Aorta (tissue), 5 donors: Measurements from ENCODE around the gene GLRA1. TPM values are rescaled to one million over a fixed set of nuclear protein-coding genes. Genes with fewer than 3 reads are reported as not detected.
"Not testable (repeated sequence)": the region's sequence is repeated elsewhere in the genome, so short reads cannot be mapped to it uniquely, and the experiment has no call there.

ENCODE experiments used
- ATAC-seq: fragments of 200-7000 bp; cut with Tn5 transposase; one replicate; pipeline ENCODE4 v1.9.1; 2022; ENCODE audit warnings: moderate library complexity; ENCODE audit not compliant: low FRiP score
- DNase-seq, 2 donors: peaks; one replicate each; pipeline ENCODE4 v3.0.0-alpha.2; 2020
- H3K27ac ChIP-seq, 2 donors: one replicate each; pipeline ENCODE4 v1.5.1; 2013; ENCODE audit warnings: low read length in 2 of 2, mild to moderate bottlenecking in 2 of 2, moderate library complexity in 2 of 2, control low read depth in 1 of 2, inconsistent platforms in 1 of 2, low read depth in 1 of 2
- H3K27me3 ChIP-seq, 2 donors: one replicate each; pipeline ENCODE4 v1.6.1; 2013; ENCODE audit warnings: control low read depth in 1 of 2, low read length in 1 of 2, mild to moderate bottlenecking in 1 of 2, moderate library complexity in 1 of 2; ENCODE audit not compliant: insufficient read depth in 2 of 2, control insufficient read depth in 1 of 2
- H3K36me3 ChIP-seq, 2 donors: one replicate each; pipeline ENCODE4 v1.6.1; 2013; ENCODE audit warnings: control low read depth in 1 of 2, low read length in 1 of 2, mild to moderate bottlenecking in 1 of 2; ENCODE audit not compliant: insufficient read depth in 2 of 2, control insufficient read depth in 1 of 2
- H3K4me1 ChIP-seq, 2 donors: one replicate each; pipeline ENCODE4 v1.6.1; 2013; ENCODE audit warnings: low read length in 2 of 2, control low read depth in 1 of 2, mild to moderate bottlenecking in 1 of 2, moderate library complexity in 1 of 2; ENCODE audit not compliant: insufficient read depth in 2 of 2, control insufficient read depth in 1 of 2
- H3K4me3 ChIP-seq, 2 donors: one replicate each; pipeline ENCODE4 v1.5.1; 2013; ENCODE audit warnings: low read length in 2 of 2, control low read depth in 1 of 2, mild to moderate bottlenecking in 1 of 2
- H3K9me3 ChIP-seq: one replicate; pipeline ENCODE4 v1.6.1; 2013; ENCODE audit warnings: mild to moderate bottlenecking, low read length; ENCODE audit not compliant: control insufficient read depth
- WGBS, 2 donors: extraction: QIAGEN DNeasy Blood & Tissue Kit; methylation state at CpG; one replicate each; pipeline ENCODE4 v1.1.7; 2013; 5-methylcytosine and 5-hydroxymethylcytosine counted together
- intact Hi-C, 2 donors: fragments of 100-400 bp; cut with DNase I; formaldehyde crosslinking; loops; one replicate each; pipeline versions ENCODE4 v1.14.2 to v1.15.0; 2022
- polyA plus RNA-seq, 2 donors: library from polyadenylated mRNA; stranded (reverse); fragments of 200-250 nt; gene quantifications; one replicate each; pipeline ENCODE4 v1.2.3, GENCODE V29; 2013
- total RNA-seq, 2 donors: library from RNA; stranded (reverse); fragmentation: NEBNext Ultra II Directional; extraction: Animal tissue kit (Norgen Biotek cat#: 25700); gene quantifications; one replicate each; pipeline ENCODE4 v1.2.1, GENCODE V29; 2021
- donor health status: healthy with polysubstance abuse.
- donor health status: Bipolar disorder and iron deficiency.
- donor health status: DM: no; HTN: no; CAD: no.
- donor health status: DM: no; HTN: no; CAD: no.
- donor health status: DM: yes; HTN: yes; CAD: no.

The GLRA1 gene
- total and polyA plus RNA-seq, 4 donors, result not detected

DNA sequence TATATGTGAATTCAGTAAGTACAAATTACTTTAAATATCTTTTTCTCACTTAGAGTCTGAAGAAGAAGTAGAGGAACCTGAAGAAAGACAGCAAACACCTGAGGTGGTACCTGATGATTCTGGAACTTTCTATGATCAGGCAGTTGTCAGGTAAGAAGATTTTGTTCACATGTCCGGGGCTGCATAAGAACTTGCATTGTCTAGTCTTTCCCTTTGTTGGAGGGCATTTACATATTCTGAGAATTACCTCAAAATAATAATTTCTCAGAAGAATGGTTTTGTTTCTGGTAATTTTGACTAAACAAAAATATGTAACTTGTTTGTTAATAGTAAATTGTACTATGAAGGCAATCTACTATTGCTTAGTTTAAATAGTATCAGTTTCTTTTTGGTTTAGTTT lies 129.2 kb downstream of the GLRA1 start:
- WGBS, 2 donors, result 85 to 96% methylated on average over 1 of the region's 1 CpG
- no peak overlapping the region for H3K4me3 ChIP-seq
- ATAC-seq, result no peak

DNA sequence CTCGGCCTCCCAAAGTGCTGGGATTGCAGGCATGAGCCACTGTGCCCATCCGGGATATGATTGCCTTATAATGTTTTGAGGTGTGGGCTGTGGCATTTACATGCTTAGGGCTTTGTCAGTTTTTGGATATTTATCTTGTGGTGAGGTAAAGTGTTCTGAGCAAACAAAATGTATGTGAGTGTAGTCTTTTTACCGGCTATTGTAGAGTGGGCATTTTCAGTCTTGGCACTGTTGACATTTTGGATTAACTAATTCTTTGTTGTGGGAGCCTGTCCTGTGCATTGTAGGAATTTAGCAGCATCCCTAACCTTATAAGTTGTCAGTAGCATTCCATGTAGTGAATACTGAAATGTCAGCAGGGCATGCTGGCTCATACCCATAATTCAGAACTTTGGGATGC lies 131.3 kb downstream of the GLRA1 start:
- 91 to 94% methylated on average over 3 of the region's 3 CpGs for WGBS, 2 donors
- H3K27me3 ChIP-seq, result no peaks in the 10 kb centered on the region

More for the DNA sequence above, 129.2 kb downstream of the GLRA1 start:
- no peak for DNase-seq
- intact Hi-C loops, result no loop called here
- Histone ChIP-seq H3K27ac (no peak overlapping the region), H3K36me3 (peaks cover 7% of the 10 kb centered on the region in 2 donors), H3K9me3 (no peaks in the 10 kb centered on the region), H3K27me3 (no peaks in the 10 kb centered on the region), H3K4me1 (no peaks in the 10 kb centered on the region)

DNA sequence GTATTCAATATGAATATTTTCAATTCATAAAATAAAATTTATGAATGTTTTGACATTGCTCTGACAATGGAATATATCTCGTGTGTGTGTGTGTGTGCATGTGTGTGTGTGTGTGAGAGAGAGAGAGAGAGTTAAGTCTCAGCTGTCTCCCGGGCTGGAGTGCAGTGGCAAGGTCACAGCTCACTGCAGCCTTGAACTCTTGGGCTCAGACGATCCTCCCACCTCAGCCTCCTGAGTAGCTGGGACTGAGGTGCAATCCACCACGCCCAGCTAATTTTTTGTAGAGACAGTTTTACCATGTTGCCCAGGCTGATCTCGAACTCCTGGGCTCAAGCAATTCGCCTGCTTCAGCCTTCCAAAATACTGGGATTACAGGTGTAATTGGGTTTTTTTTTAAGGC lies 136.8 kb downstream of the GLRA1 start:
- H3K36me3 ChIP-seq, result no peaks in the 10 kb centered on the region
- H3K9me3 ChIP-seq, result no peaks in the 10 kb centered on the region
- H3K4me3 ChIP-seq, result no peak overlapping the region
- 81 to 85% methylated on average over 6 of the region's 6 CpGs for WGBS, 2 donors
- H3K4me1 ChIP-seq, result no peaks in the 10 kb centered on the region
- DNase-seq (no peak), ATAC-seq (no peak)
- intact Hi-C loops, result no loop called here
- no peak overlapping the region for H3K27ac ChIP-seq
- no peaks in the 10 kb centered on the region for H3K27me3 ChIP-seq

More for the DNA sequence above, 131.3 kb downstream of the GLRA1 start:
- H3K9me3 ChIP-seq, result no peaks in the 10 kb centered on the region
- DNase-seq, result no peak
- H3K36me3 ChIP-seq, result peaks cover 4 to 5% of the 10 kb centered on the region in 2 donors
- no peaks in the 10 kb centered on the region for H3K4me1 ChIP-seq
- no peak overlapping the region for H3K27ac ChIP-seq
- intact Hi-C loops, result no loop called here
- no peak for ATAC-seq
- H3K4me3 ChIP-seq, result no peak overlapping the region

DNA sequence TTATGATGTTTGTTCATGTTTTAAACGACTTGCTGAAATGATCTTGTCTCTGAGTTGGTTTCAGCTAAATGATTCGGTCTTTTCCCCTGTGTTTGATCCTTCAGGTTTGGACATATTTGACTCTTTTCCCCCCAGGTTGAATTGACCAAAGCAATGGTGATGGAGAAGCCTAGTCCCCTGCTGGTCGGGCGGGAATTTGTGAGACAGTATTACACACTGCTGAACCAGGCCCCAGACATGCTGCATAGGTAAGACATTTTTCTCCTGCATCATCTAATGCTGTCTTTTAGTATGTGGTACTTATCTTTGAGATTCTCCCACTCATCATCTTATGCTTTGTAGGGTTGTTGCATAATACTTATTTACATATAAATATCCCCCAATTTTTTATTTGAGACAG lies 138.2 kb downstream of the GLRA1 start:
- H3K4me3 ChIP-seq, result no peak overlapping the region
- intact Hi-C loops, result no loop called here
- H3K36me3 ChIP-seq, result no peaks in the 10 kb centered on the region
- H3K27ac ChIP-seq, result no peak overlapping the region
- H3K9me3 ChIP-seq, result no peaks in the 10 kb centered on the region
- DNase-seq (no peak), ATAC-seq (no peak)
- H3K4me1 ChIP-seq, result no peaks in the 10 kb centered on the region
- no peaks in the 10 kb centered on the region for H3K27me3 ChIP-seq
- 84 to 87% methylated on average over 4 of the region's 4 CpGs for WGBS, 2 donors

DNA sequence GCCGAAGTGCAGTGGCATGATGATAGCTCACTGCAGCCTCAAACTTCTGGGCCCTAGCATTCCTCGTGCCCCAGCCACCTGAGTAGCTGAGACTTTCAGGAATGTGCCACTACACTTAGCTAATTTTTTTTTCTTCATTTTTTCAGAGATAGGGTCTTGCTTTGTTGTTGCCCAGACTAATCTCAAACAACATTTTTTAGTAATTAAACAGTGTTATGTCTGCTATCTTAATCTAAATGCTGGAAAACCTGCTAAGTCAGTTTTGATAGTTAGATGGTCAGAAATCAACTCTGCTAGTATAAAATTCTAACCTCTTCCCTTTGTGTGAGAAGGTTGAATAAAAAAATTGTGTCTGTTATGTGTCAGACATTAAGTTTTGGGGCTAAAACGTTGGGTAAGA lies 140.5 kb downstream of the GLRA1 start:
- no peaks in the 10 kb centered on the region for H3K4me1 ChIP-seq
- no peaks in the 10 kb centered on the region for H3K36me3 ChIP-seq
- intact Hi-C loops, result no loop called here
- ATAC-seq (no peak), DNase-seq (no peak)
- WGBS, 2 donors, result 60 to 65% methylated on average over 3 of the region's 3 CpGs
- H3K27me3 ChIP-seq, result no peaks in the 10 kb centered on the region
- H3K4me3 ChIP-seq, result no peak overlapping the region
- no peaks in the 10 kb centered on the region for H3K9me3 ChIP-seq
- no peak overlapping the region for H3K27ac ChIP-seq

DNA sequence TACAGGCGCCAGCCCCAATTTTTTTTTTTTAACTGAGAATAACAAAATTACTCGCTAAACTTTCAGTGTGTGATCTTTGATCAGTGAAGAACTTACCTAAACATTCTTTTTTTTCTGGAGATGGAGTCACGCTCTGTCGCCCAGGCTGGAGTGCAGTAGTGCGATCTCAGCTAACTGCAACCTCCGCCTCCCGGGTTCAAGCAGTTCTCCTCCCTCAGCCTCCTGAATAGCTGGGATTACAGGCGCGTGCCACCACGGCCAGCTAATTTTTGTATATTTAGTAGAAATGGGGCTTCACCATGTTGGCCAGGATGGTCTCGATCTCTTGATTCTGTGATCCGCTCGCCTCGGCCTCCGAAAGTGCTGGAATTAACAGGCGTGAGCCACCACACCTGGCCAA lies 141.0 kb downstream of the GLRA1 start:
- 96% methylated on average over 16 of the region's 16 CpGs for WGBS, 2 donors
- H3K36me3 ChIP-seq, H3K27ac ChIP-seq, DNase-seq, H3K4me3 ChIP-seq, H3K9me3 ChIP-seq, H3K4me1 ChIP-seq, intact Hi-C loops, H3K27me3 ChIP-seq, ATAC-seq: not testable (repeated sequence)

DNA sequence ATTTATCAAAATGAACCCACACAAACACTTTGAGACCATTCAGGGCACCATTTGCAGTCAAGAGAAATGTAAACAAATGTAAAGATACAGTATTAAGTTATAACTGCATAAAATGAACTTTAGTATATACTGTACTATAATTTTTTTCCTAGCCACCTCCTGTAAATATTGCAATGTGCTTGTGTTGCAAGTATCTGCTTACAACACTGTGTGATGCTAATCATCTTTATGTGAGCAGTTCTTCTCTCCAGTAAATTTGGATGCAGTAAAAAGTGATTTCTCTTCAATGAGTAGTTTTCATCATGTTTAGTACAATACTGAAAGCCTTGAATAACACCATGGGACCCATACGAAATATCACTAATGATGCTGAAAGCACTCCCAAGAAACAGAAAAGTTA lies 143.4 kb downstream of the GLRA1 start:
- DNase-seq, result no peak
- Histone ChIP-seq H3K4me3 (no peak overlapping the region), H3K4me1 (no peaks in the 10 kb centered on the region), H3K36me3 (peaks cover 0 to 2% of the 10 kb centered on the region in 2 donors), H3K27ac (no peak overlapping the region), H3K27me3 (no peaks in the 10 kb centered on the region), H3K9me3 (no peaks in the 10 kb centered on the region)
- intact Hi-C loops, result no loop called here
- no peak for ATAC-seq
- 40% methylated on average over 1 of the region's 1 CpG for WGBS, 2 donors

DNA sequence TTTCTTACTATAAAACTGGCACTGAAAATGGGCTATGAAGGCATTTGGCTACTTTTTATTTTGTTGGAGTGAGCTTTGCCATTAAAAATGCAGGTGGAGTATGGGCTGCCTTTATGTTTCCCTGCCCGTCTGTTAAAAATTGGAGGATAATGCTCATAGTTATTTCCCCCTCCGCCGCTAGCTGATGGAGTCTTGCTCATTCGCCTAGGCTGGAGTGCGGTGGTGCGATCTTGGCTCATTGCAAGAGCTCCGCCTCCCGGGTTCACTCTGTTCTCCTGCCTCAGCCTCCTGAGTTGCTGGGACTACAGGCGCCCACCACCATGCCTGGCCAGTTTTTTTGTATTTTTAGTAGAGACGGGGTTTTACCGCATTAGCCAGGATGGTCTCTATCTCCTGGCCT lies 144.3 kb downstream of the GLRA1 start:
- ATAC-seq (no peak), DNase-seq (no peak)
- 91% methylated on average over 11 of the region's 11 CpGs for WGBS, 2 donors
- no peaks in the 10 kb centered on the region for H3K9me3 ChIP-seq
- H3K4me3 ChIP-seq, result no peak overlapping the region
- peaks cover 0 to 2% of the 10 kb centered on the region in 2 donors for H3K36me3 ChIP-seq
- H3K4me1 ChIP-seq, result no peaks in the 10 kb centered on the region
- no peak overlapping the region for H3K27ac ChIP-seq
- H3K27me3 ChIP-seq, result no peaks in the 10 kb centered on the region
- intact Hi-C loops, result no loop called here

DNA sequence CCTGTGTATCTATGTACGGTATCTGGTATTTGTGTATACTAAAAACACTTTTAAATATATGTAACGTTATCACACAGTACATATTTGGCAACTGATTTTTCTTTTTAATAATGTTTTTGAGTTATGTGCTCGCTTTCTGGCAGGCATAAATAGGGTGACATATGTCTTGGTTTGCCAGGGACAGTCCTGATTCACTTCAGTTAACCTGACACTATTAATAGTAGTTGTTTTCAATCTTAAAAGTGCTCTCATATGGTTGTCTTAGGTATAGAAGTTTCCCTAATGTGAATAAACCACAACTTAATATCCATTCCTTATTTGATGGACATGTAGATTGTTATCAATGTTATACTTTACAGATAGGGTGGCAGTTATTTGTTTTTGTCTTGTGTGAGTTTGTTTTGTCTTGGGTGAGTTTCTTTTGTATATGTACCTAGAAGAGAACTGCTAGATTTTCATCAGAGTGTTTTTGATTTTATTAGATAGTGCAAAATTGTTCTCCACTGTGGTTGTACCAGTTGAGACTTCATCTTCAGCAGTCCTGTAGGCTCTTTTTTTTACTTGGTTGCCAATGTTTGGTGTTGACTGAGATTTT lies 145.0 kb downstream of the GLRA1 start:
- no peak for DNase-seq
- ATAC-seq, result no peak
- no peak overlapping the region for H3K4me3 ChIP-seq
- intact Hi-C loops, result loop anchor here in 1 of 2 donors (10.0 kb wide), 1 partner anchor 525 kb away; the partner anchor contains the start of gene GM2A
- 41 to 44% methylated on average over 3 of the region's 3 CpGs for WGBS, 2 donors
- H3K27me3 ChIP-seq, result no peaks in the 10 kb centered on the region
- peaks cover 0 to 2% of the 10 kb centered on the region in 2 donors for H3K36me3 ChIP-seq
- H3K4me1 ChIP-seq, result no peaks in the 10 kb centered on the region
- H3K9me3 ChIP-seq, result no peaks in the 10 kb centered on the region
- no peak overlapping the region for H3K27ac ChIP-seq
